WI38 (cell line): ENCODE results near the gene EME2.

Source experiments
- H3K4me3 ChIP-seq: 2 replicates; pipeline ENCODE4 v1.5.1; 2011; ENCODE audit warnings: low read depth, mild to moderate bottlenecking, control low read depth, low read length
- TF ChIP-seq, protein P1 (sequence below): IDR thresholded peaks from 2 replicates; pipeline ENCODE4 v1.5.1; 2012; ENCODE audit warnings: low read depth, mild to moderate bottlenecking, control low read depth, low read length

Gene EME2

GRCh38 chr16:1746693-1747195 lies 25.9 kb upstream of the EME2 start:
- H3K4me3 ChIP-seq = no peak overlapping the region
- TF ChIP-seq, protein P1, sequence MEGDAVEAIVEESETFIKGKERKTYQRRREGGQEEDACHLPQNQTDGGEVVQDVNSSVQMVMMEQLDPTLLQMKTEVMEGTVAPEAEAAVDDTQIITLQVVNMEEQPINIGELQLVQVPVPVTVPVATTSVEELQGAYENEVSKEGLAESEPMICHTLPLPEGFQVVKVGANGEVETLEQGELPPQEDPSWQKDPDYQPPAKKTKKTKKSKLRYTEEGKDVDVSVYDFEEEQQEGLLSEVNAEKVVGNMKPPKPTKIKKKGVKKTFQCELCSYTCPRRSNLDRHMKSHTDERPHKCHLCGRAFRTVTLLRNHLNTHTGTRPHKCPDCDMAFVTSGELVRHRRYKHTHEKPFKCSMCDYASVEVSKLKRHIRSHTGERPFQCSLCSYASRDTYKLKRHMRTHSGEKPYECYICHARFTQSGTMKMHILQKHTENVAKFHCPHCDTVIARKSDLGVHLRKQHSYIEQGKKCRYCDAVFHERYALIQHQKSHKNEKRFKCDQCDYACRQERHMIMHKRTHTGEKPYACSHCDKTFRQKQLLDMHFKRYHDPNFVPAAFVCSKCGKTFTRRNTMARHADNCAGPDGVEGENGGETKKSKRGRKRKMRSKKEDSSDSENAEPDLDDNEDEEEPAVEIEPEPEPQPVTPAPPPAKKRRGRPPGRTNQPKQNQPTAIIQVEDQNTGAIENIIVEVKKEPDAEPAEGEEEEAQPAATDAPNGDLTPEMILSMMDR = no peak

DNA sequence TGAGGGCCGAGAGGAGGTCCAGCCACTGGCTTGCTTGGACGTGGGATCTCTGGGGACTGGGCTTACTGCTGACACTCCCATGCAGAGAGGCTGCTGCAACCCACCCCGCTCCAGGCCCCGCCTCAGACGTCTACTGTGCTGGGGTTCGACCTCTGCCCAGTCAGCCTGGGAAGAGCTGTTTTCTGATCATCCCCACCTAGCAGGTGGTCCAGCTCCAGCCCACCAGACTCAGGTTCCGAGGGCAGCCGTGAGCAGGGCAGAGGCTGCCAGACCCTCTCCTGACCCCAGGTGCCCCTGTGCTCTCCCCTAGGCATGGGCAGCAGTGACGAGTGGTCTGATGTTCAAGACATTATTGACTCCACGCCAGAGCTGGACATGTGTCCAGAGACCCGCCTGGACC lies 24.7 kb upstream of the EME2 start:
- TF ChIP-seq, protein P1 = no peak
- no peak overlapping the region for H3K4me3 ChIP-seq

GRCh38 chr16:1749152-1750117 lies 23.2 kb upstream of the EME2 start:
- TF ChIP-seq, protein P1 = no peak
- no peak overlapping the region for H3K4me3 ChIP-seq

- TF ChIP-seq, protein P1 = no peak
- no peak overlapping the region for H3K4me3 ChIP-seq
These were observed 20.7 kb upstream of the EME2 start for GRCh38 chr16:1751946-1752345.

- H3K4me3 ChIP-seq = no peak overlapping the region
- TF ChIP-seq, protein P1 = no peak
These were observed 19.8 kb upstream of the EME2 start for GRCh38 chr16:1752853-1753252.

- no peak overlapping the region for H3K4me3 ChIP-seq
- TF ChIP-seq, protein P1 = no peak
These were observed 18.4 kb upstream of the EME2 start for GRCh38 chr16:1754204-1754603.

- TF ChIP-seq, protein P1 = no peak
- no peak overlapping the region for H3K4me3 ChIP-seq
These were observed 14.7 kb upstream of the EME2 start for GRCh38 chr16:1757714-1758461.
